HG03342 (cell line): Measurements from ENCODE around the gene COBL.

Experiments used
- ATAC-seq: cut with Tn5 transposase; IDR thresholded peaks from one replicate; pipeline ENCODE4 v1.9.1; 2021; ENCODE audit warnings: mild to moderate bottlenecking, moderate library complexity; ENCODE audit not compliant: unreplicated experiment

Gene COBL

GRCh38 chr7:51062222-51062987 is 254.2 kb downstream of the COBL start:
- no peak for ATAC-seq

- no peak for ATAC-seq
These were observed 256.1 kb downstream of the COBL start for GRCh38 chr7:51060536-51060935.

- ATAC-seq, result no peak
These were observed 257.0 kb downstream of the COBL start for GRCh38 chr7:51059504-51060142.

GRCh38 chr7:51058764-51059163 is 257.8 kb downstream of the COBL start:
- no peak for ATAC-seq

DNA sequence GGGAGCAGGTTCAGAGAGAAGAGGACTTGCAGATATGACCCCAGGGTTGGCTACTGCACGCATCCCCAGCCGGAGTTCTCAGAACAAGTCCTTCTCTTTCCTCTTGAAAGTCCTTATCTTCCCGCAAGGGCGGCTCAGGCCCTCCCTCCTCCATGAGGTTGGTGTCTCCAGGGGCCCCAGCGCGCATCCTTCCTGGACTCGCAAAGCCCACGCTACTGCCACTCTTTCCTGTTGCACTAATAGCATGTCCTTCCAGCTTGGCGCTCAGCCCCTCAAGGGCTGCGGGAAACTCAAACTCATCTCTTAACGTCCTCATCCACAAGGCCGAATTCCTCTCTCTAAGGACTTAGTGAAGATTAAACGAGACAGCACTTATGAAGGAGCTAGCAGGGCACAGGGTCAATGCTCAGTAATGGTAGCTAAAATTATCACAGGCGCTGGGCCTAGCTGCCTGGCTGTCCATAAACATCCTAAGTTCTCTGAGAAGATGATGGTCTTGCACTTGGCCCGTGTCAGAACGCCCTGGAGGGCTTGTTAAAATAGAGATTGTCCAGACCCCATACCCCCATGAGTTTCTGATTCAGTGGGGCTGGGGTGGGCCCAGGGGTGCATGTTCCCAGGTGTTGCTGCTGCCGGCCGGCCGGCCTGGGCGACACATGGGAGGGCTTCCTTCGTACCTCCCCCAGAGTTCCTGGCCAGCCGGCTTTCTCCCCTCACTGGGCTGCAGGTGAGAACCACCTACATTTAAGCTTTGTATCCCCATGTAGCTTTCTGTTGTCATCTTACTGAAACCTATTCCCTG is 261.4 kb downstream of the COBL start:
- ATAC-seq, result no peak

DNA sequence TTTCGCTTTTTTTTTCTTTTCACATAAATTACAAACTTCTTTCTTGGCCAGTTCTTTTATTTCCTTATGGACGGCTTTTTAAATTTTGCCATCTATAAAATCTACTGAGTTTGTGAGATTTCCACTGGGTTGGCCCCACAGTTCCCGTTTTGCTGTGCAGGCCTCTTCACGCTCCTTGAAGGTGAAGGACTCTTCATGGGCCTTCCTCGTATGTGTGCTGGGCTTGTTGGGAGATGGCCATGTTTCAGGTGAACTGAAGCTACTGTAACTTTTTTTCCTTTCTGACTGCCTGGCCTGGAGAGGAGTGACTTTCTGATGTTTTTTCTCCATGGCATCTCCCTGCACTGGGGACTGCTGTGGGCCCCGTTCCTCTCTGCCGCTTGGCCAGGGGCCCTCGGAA is 262.4 kb downstream of the COBL start:
- no peak for ATAC-seq

- ATAC-seq, result no peak
These were observed 263.3 kb downstream of the COBL start for GRCh38 chr7:51053160-51053925.

GRCh38 chr7:51046482-51046881 is 270.1 kb downstream of the COBL start:
- no peak for ATAC-seq

DNA sequence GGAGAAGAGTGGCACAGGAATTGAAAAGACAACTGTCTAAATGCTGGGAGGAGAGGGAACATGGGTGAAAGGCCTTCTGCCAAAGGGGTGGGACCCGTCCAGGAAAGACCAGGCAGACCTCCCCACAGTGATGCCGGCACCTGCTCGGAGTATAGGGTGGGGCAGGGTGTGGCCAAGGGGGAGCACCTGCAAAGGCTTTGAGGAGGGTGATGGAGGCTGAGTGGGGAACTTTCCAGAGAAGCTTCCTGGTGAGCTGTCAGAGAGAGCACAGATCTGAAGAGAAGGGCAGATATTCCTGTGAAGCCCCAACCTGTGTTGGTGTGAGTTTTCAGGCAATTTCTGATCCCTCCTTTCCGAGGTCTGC is 270.5 kb downstream of the COBL start:
- ATAC-seq, result no peak

DNA sequence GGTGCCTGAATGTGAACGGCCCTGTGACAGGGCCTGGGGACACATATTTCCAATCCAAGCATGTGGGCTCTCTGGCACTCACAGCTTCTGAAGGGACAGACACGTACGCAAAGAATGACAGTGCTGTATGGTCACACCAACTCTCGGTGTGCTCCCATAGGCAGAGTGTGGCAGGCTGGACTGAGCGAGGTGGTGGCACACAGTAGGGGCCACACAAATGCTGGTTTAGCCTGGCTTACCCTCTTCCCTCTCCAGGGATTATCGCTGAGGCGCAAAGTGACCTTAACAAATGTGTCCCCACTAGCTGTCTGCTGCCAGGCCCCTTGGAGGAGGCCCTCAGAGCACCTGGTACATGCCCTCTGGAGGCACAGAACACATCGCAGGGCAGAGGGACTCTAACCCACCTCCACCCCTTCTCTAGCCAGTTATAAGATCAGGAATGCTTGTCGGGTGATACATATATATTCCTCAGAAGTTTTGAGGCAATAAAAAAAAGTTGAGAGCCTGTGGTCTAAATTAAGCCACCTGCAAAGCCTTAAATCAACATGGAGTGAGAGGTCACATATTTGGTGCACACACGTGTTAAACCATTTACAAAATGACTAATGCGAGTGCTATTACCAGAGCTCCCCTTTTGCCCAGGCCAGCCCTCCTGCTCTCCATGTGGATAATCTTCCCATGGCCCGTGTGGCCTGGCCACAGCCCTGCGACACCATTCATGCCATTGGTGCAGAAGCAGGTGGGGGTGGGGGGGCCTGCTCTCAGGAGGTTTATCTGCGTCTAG is 271.1 kb downstream of the COBL start:
- ATAC-seq, result no peak

GRCh38 chr7:51043461-51043860 is 273.1 kb downstream of the COBL start:
- ATAC-seq, result no peak

DNA sequence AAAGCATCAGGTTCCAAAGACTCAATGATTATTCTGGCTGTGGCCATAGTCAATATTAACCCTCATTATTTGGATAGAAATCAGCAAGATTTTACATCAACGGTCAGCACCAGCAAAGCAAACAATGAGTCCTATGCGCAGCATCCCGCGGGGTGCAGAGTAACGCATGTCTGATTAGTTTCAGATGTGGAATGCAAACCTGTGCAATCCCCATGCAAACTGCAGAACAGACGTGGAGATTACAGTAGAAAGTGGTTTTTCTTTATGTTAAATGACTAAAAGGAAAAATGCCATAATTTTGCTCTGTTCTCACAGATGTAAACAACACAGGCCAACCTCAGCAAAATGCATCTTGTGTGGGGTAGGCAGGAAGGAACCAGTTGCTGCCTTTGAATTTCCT is 275.8 kb downstream of the COBL start:
- no peak for ATAC-seq

- no peak for ATAC-seq
These were observed 278.0 kb downstream of the COBL start for GRCh38 chr7:51038573-51038972.

GRCh38 chr7:51035716-51036115 is 280.9 kb downstream of the COBL start:
- ATAC-seq, result no peak

- no peak for ATAC-seq
These were observed 281.9 kb downstream of the COBL start for GRCh38 chr7:51034521-51035264.

DNA sequence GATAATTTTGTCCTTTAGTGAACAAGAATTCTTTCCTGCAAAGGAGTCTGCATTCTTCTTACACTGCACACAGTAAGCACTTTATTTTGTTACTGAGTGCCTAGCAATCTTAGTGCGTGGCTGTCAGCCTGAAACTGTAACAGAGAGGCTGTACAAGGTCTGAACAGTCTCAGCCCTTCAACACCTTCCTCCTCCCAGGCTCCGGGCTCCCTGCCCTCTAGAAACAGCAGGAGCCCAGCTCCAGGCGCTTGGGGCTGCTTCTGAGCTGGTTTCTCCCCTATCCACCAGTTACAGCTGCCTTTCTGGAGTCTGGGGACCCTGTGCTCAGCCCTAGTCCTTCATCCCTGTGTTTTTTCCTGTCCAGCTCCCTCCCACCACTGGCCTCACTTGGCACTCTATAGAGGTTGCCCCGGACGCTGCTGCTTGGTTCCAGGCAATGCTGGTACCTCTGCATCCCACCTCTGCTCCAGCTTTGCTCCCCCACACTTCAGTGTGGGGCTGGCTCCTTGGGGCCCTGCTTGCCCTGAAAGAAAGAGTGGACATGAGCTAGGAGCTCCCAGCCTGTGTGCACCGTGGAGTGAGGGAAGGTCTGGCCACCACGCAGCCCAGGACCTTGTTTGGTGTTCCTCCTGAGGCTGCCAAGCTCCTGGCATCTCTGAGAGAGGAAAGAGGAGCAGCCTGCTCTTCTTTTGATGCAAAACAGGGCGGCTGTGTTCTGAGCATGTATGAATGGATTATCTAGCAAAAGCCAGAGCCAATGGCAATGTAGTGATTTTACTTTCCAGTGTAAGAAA is 282.7 kb downstream of the COBL start:
- no peak for ATAC-seq

GRCh38 chr7:51031791-51032515 is 284.7 kb downstream of the COBL start:
- no peak for ATAC-seq

GRCh38 chr7:51031216-51031615 is 285.4 kb downstream of the COBL start:
- ATAC-seq, result no peak
